ENCODE data around the gene CLCNKB.

The CLCNKB gene

GRCh38 chr1:16074217-16074616 lies 30.6 kb downstream of the CLCNKB start:
- no peak for ATAC-seq
- TF ChIP-seq ZNF565 (CRISPR knock-in tag; conservative IDR thresholded peaks at IDR 0.05; ENCODE audit: low read depth) (no peak), TOX (CRISPR knock-in tag; IDR thresholded peaks at IDR 0.05; ENCODE audit: borderline replicate concordance) (no peak), RARB (CRISPR knock-in tag; IDR thresholded peaks at IDR 0.05) (no peak), CSDC2 (CRISPR knock-in tag; IDR thresholded peaks at IDR 0.05) (no peak), ISL1 (CRISPR knock-in tag; IDR thresholded peaks at IDR 0.05) (no peak), ZFP30 (CRISPR knock-in tag; IDR thresholded peaks at IDR 0.05) (no peak), CSRNP3 (CRISPR knock-in tag; IDR thresholded peaks at IDR 0.05) (no peak), ZNF70 (CRISPR knock-in tag; IDR thresholded peaks at IDR 0.05) (no peak), ESRRG (CRISPR knock-in tag; IDR thresholded peaks at IDR 0.05) (no peak), TCF4 (CRISPR knock-in tag; IDR thresholded peaks at IDR 0.05; ENCODE audit: borderline replicate concordance) (no peak), ARNTL (CRISPR knock-in tag; IDR thresholded peaks at IDR 0.05; ENCODE audit: borderline replicate concordance, low read depth) (no peak), GLIS3 (CRISPR knock-in tag; IDR thresholded peaks at IDR 0.05) (no peak), ZC3H10 (CRISPR knock-in tag; IDR thresholded peaks at IDR 0.05) (no peak), SNAI2 (CRISPR knock-in tag; IDR thresholded peaks at IDR 0.05) (no peak), ZFP3 (CRISPR knock-in tag; IDR thresholded peaks at IDR 0.05) (no peak)

GRCh38 chr1:16075337-16076030 lies 31.9 kb downstream of the CLCNKB start:
- no peak for ATAC-seq
- no peak for TF ChIP-seq PATZ1 (CRISPR knock-in tag; IDR thresholded peaks at IDR 0.05; ENCODE audit: borderline replicate concordance)
- TF ChIP-seq TOX (CRISPR knock-in tag; IDR thresholded peaks at IDR 0.05; ENCODE audit: borderline replicate concordance), result no peak
- no peak for TF ChIP-seq ESRRG (CRISPR knock-in tag; IDR thresholded peaks at IDR 0.05)
- no peak for TF ChIP-seq ISL1 (CRISPR knock-in tag; IDR thresholded peaks at IDR 0.05)
- TF ChIP-seq CREB5 (CRISPR knock-in tag; IDR thresholded peaks at IDR 0.05; ENCODE audit: low read depth), result no peak
- TF ChIP-seq ZNF70 (CRISPR knock-in tag; IDR thresholded peaks at IDR 0.05), result no peak
- TF ChIP-seq ZFP3 (CRISPR knock-in tag; IDR thresholded peaks at IDR 0.05), result no peak
- TF ChIP-seq ZNF8 (CRISPR knock-in tag; IDR thresholded peaks at IDR 0.05), result no peak
- no peak for TF ChIP-seq ARNTL (CRISPR knock-in tag; IDR thresholded peaks at IDR 0.05; ENCODE audit: borderline replicate concordance, low read depth)
- no peak for TF ChIP-seq ZFP30 (CRISPR knock-in tag; IDR thresholded peaks at IDR 0.05)
- TF ChIP-seq SNAI2 (CRISPR knock-in tag; IDR thresholded peaks at IDR 0.05), result no peak

GRCh38 chr1:16076031-16076864 lies 32.7 kb downstream of the CLCNKB start:
- peak; percentile 50 for ATAC-seq
- no peak for TF ChIP-seq ZFP3 (CRISPR knock-in tag; IDR thresholded peaks at IDR 0.05)
- no peak for TF ChIP-seq ISL1 (CRISPR knock-in tag; IDR thresholded peaks at IDR 0.05)
- TF ChIP-seq CREB5 (CRISPR knock-in tag; IDR thresholded peaks at IDR 0.05; ENCODE audit: low read depth), result no peak
- TF ChIP-seq CSDC2 (CRISPR knock-in tag; IDR thresholded peaks at IDR 0.05), result no peak
- TF ChIP-seq PPARA (CRISPR knock-in tag; IDR thresholded peaks at IDR 0.05; ENCODE audit: borderline replicate concordance), result no peak
- no peak for TF ChIP-seq ZNF70 (CRISPR knock-in tag; IDR thresholded peaks at IDR 0.05)
- TF ChIP-seq ESRRG (CRISPR knock-in tag; IDR thresholded peaks at IDR 0.05), result no peak
- TF ChIP-seq OSR1 (CRISPR knock-in tag; IDR thresholded peaks at IDR 0.05), result no peak
- no peak for TF ChIP-seq ZNF8 (CRISPR knock-in tag; IDR thresholded peaks at IDR 0.05)
- TF ChIP-seq PATZ1 (CRISPR knock-in tag; IDR thresholded peaks at IDR 0.05; ENCODE audit: borderline replicate concordance), result no peak
- TF ChIP-seq GLIS3 (CRISPR knock-in tag; IDR thresholded peaks at IDR 0.05), result no peak
- no peak for TF ChIP-seq TSHZ2 (CRISPR knock-in tag; IDR thresholded peaks at IDR 0.05)
- TF ChIP-seq RARB (CRISPR knock-in tag; IDR thresholded peaks at IDR 0.05), result no peak
- TF ChIP-seq ZFP30 (CRISPR knock-in tag; IDR thresholded peaks at IDR 0.05), result no peak
- no peak for TF ChIP-seq ZNF565 (CRISPR knock-in tag; conservative IDR thresholded peaks at IDR 0.05; ENCODE audit: low read depth)
- no peak for TF ChIP-seq TOX (CRISPR knock-in tag; IDR thresholded peaks at IDR 0.05; ENCODE audit: borderline replicate concordance)
- no peak for TF ChIP-seq TCF4 (CRISPR knock-in tag; IDR thresholded peaks at IDR 0.05; ENCODE audit: borderline replicate concordance)
